SK-N-SH treated with all-trans-retinoic acid at 6 μM for 48 hours (cell line): ENCODE results near the gene MRTFA.

Source experiments
- ATAC-seq: fragments of 200-7000 bp; cut with Tn5 transposase; 3 replicates; pipeline ENCODE4 v1.9.1; 2020; ENCODE audit warnings: mild to moderate bottlenecking, moderate library complexity
- ARNTL ChIP-seq: fragments of 450-650 bp; formaldehyde crosslinking; IDR thresholded peaks from 2 replicates; pipeline ENCODE4 v1.5.0; 2020; ENCODE audit warnings: low read depth, mild to moderate bottlenecking, moderate library complexity, borderline replicate concordance
- BACH2 ChIP-seq: fragments of 250-450 bp; sonication (Bioruptor Pico); IDR thresholded peaks from 2 replicates; pipeline ENCODE4 v1.9.0; 2021; ENCODE audit warnings: mild to moderate bottlenecking, borderline replicate concordance
- CSDC2 ChIP-seq: fragments of 250-450 bp; sonication (Bioruptor Pico); IDR thresholded peaks from 2 replicates; pipeline ENCODE4 v1.5.0; 2020; ENCODE audit warnings: mild to moderate bottlenecking, moderate library complexity
- ESRRG ChIP-seq: fragments of 250-450 bp; sonication (Bioruptor Pico); IDR thresholded peaks from 2 replicates; pipeline ENCODE4 v1.6.1; 2021; ENCODE audit warnings: mild to moderate bottlenecking
- ISL1 ChIP-seq: fragments of 250-450 bp; sonication (Bioruptor Pico); IDR thresholded peaks from 2 replicates; pipeline ENCODE4 v2.1.2; 2022; ENCODE audit warnings: mild to moderate bottlenecking, moderate library complexity
- PPARA ChIP-seq: fragments of 250-450 bp; sonication (Bioruptor Pico); IDR thresholded peaks from 2 replicates; pipeline ENCODE4 v1.5.0; 2020; ENCODE audit warnings: mild to moderate bottlenecking, borderline replicate concordance
- SNAI2 ChIP-seq: fragments of 250-450 bp; sonication (Bioruptor Pico); IDR thresholded peaks from 2 replicates; pipeline ENCODE4 v1.5.0; 2020; ENCODE audit warnings: mild to moderate bottlenecking, moderate library complexity
- TCF4 ChIP-seq: fragments of 250-450 bp; sonication (Bioruptor Pico); IDR thresholded peaks from 2 replicates; pipeline ENCODE4 v1.8.0; 2021; ENCODE audit warnings: mild to moderate bottlenecking, moderate library complexity, borderline replicate concordance
- TOX ChIP-seq: fragments of 250-450 bp; sonication (Bioruptor Pico); IDR thresholded peaks from 2 replicates; pipeline ENCODE4 v1.8.0; 2021; ENCODE audit warnings: mild to moderate bottlenecking, moderate library complexity, borderline replicate concordance
- ZFP30 ChIP-seq: fragments of 450-650 bp; formaldehyde crosslinking; IDR thresholded peaks from 2 replicates; pipeline ENCODE4 v1.5.0; 2022; ENCODE audit warnings: mild to moderate bottlenecking, moderate library complexity
- ZNF565 ChIP-seq: fragments of 450-650 bp; formaldehyde crosslinking; conservative IDR thresholded peaks from 2 replicates; pipeline ENCODE4 v1.5.0; 2020; ENCODE audit warnings: low read depth, mild to moderate bottlenecking, moderate library complexity
- ZNF70 ChIP-seq: fragments of 450-650 bp; formaldehyde crosslinking; IDR thresholded peaks from 2 replicates; pipeline ENCODE4 v1.5.0; 2020; ENCODE audit warnings: mild to moderate bottlenecking, moderate library complexity
- ZNF8 ChIP-seq: fragments of 450-650 bp; formaldehyde crosslinking; IDR thresholded peaks from 2 replicates; pipeline ENCODE4 v1.5.0; 2020; ENCODE audit warnings: mild to moderate bottlenecking, moderate library complexity
- TF ChIP-seq, protein P1 (sequence below): fragments of 250-450 bp; sonication (Bioruptor Pico); IDR thresholded peaks from 2 replicates; pipeline ENCODE4 v1.8.0; 2021; ENCODE audit warnings: low read depth, mild to moderate bottlenecking, moderate library complexity, borderline replicate concordance
- TF ChIP-seq, protein P2 (sequence below): fragments of 250-450 bp; sonication (Bioruptor Pico); IDR thresholded peaks from 2 replicates; pipeline ENCODE4 v1.5.1; 2021; ENCODE audit warnings: mild to moderate bottlenecking, moderate library complexity
- TF ChIP-seq, protein P3 (sequence below): fragments of 250-450 bp; sonication (Bioruptor Pico); IDR thresholded peaks from 2 replicates; pipeline ENCODE4 v1.5.0; 2020; ENCODE audit warnings: mild to moderate bottlenecking, moderate library complexity
- TF ChIP-seq, protein P4 (sequence below): fragments of 250-450 bp; sonication (Bioruptor Pico); IDR thresholded peaks from 2 replicates; pipeline ENCODE4 v1.5.1; 2020; ENCODE audit warnings: low read depth, mild to moderate bottlenecking, moderate library complexity

Gene MRTFA

DNA sequence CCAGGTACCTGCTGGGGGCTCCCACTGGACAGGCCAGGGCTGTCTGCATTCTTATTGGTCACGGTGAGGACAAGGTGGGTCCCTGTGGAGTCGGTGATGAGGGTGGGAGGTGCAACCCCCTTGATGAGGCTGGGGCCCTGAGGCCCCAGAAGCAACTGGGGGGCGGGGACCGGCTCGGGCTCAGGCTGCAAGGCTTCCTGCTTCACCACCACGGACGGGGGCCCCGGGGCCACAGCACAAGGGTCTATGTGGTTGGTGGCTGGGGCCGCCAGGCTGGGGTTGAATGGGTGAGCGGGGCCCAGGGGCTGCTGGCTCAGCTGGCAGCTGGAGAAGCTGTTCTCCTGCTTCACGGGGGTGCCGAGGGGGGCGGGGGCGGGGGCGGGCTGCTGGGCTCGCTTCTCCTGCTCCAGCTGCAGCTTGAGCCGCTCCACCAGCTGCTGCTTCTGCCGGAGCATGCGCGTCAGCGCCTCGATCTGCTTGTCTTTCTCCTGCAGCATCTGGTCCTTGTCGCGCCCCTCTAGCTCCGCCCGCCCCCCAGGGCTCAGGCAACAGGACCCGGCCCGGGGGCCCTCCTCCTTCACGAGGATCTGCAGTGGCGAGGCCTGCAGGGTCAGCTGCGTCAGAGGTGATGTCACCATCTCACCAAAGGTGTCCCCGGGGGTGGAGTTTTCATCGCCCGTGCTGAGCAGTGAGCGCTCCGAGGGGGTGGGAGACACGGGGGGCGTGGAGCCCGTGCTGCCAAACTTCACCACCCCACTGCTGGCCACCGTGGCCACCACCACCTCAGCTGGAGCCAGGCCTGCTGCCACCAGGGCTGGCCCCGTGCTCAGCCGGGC lies 217.9 kb downstream of the MRTFA start:
- TF ChIP-seq SNAI2 (CRISPR knock-in tag): no peak
- no peak for TF ChIP-seq ZFP30 (CRISPR knock-in tag)
- TF ChIP-seq, all 23 proteins: peak for 0
- no peak for ATAC-seq

DNA sequence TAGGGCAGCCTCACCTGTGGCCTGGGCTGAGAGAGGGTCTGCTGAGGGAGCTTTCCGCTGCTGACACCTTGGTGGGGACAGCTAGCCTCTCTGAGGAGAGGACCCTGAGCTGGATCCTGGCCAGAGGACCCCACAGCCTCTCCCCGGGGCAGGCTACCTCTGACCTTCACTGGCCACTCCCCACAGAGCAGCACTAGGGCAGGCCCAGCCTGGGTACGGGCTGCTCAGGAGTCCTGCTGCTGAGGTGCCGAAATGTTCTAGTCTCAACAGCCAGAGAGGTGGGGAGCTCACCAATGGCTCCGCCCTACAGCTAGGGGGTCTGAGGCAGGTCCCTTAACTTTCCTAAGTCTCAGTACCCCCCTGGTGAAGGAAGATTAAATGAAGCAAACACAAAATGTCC lies 218.6 kb downstream of the MRTFA start:
- ATAC-seq: no peak
- TF ChIP-seq, protein P1, sequence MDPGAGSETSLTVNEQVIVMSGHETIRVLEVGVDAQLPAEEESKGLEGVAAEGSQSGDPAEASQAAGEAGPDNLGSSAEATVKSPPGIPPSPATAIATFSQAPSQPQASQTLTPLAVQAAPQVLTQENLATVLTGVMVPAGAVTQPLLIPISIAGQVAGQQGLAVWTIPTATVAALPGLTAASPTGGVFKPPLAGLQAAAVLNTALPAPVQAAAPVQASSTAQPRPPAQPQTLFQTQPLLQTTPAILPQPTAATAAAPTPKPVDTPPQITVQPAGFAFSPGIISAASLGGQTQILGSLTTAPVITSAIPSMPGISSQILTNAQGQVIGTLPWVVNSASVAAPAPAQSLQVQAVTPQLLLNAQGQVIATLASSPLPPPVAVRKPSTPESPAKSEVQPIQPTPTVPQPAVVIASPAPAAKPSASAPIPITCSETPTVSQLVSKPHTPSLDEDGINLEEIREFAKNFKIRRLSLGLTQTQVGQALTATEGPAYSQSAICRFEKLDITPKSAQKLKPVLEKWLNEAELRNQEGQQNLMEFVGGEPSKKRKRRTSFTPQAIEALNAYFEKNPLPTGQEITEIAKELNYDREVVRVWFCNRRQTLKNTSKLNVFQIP (CRISPR knock-in tag): no peak
- TF ChIP-seq, protein P2, sequence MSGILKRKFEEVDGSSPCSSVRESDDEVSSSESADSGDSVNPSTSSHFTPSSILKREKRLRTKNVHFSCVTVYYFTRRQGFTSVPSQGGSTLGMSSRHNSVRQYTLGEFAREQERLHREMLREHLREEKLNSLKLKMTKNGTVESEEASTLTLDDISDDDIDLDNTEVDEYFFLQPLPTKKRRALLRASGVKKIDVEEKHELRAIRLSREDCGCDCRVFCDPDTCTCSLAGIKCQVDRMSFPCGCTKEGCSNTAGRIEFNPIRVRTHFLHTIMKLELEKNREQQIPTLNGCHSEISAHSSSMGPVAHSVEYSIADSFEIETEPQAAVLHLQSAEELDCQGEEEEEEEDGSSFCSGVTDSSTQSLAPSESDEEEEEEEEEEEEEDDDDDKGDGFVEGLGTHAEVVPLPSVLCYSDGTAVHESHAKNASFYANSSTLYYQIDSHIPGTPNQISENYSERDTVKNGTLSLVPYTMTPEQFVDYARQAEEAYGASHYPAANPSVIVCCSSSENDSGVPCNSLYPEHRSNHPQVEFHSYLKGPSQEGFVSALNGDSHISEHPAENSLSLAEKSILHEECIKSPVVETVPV (CRISPR knock-in tag): no peak
- TF ChIP-seq TOX (CRISPR knock-in tag) (no peak), ZNF565 (no peak), ZNF70 (CRISPR knock-in tag) (no peak), ZNF8 (no peak), BACH2 (CRISPR knock-in tag) (no peak), ESRRG (CRISPR knock-in tag) (no peak), PPARA (CRISPR knock-in tag) (no peak), ZFP30 (CRISPR knock-in tag) (no peak), ARNTL (CRISPR knock-in tag) (no peak), SNAI2 (CRISPR knock-in tag) (no peak)
- TF ChIP-seq, protein P3, sequence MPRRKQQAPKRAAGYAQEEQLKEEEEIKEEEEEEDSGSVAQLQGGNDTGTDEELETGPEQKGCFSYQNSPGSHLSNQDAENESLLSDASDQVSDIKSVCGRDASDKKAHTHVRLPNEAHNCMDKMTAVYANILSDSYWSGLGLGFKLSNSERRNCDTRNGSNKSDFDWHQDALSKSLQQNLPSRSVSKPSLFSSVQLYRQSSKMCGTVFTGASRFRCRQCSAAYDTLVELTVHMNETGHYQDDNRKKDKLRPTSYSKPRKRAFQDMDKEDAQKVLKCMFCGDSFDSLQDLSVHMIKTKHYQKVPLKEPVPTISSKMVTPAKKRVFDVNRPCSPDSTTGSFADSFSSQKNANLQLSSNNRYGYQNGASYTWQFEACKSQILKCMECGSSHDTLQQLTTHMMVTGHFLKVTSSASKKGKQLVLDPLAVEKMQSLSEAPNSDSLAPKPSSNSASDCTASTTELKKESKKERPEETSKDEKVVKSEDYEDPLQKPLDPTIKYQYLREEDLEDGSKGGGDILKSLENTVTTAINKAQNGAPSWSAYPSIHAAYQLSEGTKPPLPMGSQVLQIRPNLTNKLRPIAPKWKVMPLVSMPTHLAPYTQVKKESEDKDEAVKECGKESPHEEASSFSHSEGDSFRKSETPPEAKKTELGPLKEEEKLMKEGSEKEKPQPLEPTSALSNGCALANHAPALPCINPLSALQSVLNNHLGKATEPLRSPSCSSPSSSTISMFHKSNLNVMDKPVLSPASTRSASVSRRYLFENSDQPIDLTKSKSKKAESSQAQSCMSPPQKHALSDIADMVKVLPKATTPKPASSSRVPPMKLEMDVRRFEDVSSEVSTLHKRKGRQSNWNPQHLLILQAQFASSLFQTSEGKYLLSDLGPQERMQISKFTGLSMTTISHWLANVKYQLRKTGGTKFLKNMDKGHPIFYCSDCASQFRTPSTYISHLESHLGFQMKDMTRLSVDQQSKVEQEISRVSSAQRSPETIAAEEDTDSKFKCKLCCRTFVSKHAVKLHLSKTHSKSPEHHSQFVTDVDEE (CRISPR knock-in tag): no peak
- TF ChIP-seq, protein P4, sequence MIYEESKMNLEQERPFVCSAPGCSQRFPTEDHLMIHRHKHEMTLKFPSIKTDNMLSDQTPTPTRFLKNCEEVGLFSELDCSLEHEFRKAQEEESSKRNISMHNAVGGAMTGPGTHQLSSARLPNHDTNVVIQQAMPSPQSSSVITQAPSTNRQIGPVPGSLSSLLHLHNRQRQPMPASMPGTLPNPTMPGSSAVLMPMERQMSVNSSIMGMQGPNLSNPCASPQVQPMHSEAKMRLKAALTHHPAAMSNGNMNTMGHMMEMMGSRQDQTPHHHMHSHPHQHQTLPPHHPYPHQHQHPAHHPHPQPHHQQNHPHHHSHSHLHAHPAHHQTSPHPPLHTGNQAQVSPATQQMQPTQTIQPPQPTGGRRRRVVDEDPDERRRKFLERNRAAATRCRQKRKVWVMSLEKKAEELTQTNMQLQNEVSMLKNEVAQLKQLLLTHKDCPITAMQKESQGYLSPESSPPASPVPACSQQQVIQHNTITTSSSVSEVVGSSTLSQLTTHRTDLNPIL (CRISPR knock-in tag): no peak

DNA sequence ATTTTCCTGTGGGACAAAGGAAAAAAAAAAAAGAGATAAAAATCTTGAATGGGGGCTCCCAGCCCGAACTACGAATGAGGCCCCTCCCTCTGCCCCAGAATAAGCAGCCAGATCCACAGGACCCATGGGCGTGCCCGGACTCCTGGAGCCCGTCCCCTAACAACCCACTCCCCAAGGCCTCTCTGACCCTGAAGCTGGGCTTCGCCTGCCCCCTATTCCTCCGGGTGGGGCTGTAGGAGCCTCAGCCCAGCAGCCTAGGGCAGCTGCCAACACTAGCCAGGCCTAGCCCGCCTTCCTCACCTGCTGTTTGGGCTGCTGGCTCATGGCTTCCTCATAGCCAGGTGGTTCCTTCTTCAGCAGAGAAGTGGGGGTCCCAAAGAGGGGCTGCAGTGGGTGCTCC lies 219.5 kb downstream of the MRTFA start:
- ATAC-seq: no peak
- no peak for TF ChIP-seq ISL1 (CRISPR knock-in tag)
- TF ChIP-seq, protein P1 (CRISPR knock-in tag): no peak
- TF ChIP-seq, protein P4 (CRISPR knock-in tag): no peak
- no peak for TF ChIP-seq TCF4
- TF ChIP-seq SNAI2 (CRISPR knock-in tag): no peak
- TF ChIP-seq BACH2 (CRISPR knock-in tag): no peak
- TF ChIP-seq CSDC2 (CRISPR knock-in tag): no peak
